H9 (cell line): Measurements from ENCODE around the gene ZNHIT6. TPM values are rescaled to one million over a fixed set of nuclear protein-coding genes. Genes with fewer than 3 reads are reported as not detected.

Experiments used
- DNase-seq: peaks from one replicate; pipeline ENCODE4 v3.0.0-alpha.2; 2017
- H2AFZ ChIP-seq: one replicate; pipeline ENCODE4 v1.6.1; 2013; ENCODE audit warnings: mild to moderate bottlenecking, low read length, control low read depth, moderate library complexity
- H2AK5ac ChIP-seq: 2 replicates; pipeline ENCODE4 v1.6.1; 2013; ENCODE audit warnings: low read length, control low read depth, mixed read lengths; ENCODE audit not compliant: insufficient read length
- H2BK120ac ChIP-seq: one replicate; pipeline ENCODE4 v1.6.1; 2013; ENCODE audit warnings: low read depth, mild to moderate bottlenecking, low read length, control low read depth, inconsistent platforms; ENCODE audit not compliant: poor library complexity, severe bottlenecking
- H2BK12ac ChIP-seq: 2 replicates; pipeline ENCODE4 v1.6.1; 2013; ENCODE audit warnings: low read length, control low read depth, mixed read lengths, low read depth; ENCODE audit not compliant: insufficient read length
- H2BK15ac ChIP-seq: 2 replicates; pipeline ENCODE4 v1.6.1; 2013; ENCODE audit warnings: low read depth, low read length, control low read depth
- H2BK20ac ChIP-seq: one replicate; pipeline ENCODE4 v1.6.1; 2013; ENCODE audit warnings: low read depth, mild to moderate bottlenecking, low read length, control low read depth, inconsistent platforms; ENCODE audit not compliant: poor library complexity, severe bottlenecking
- H2BK5ac ChIP-seq: 2 replicates; pipeline ENCODE4 v1.6.1; 2013; ENCODE audit warnings: low read length, control low read depth, mixed read lengths; ENCODE audit not compliant: insufficient read length
- H3K14ac ChIP-seq: 2 replicates; pipeline ENCODE4 v1.6.1; 2013; ENCODE audit warnings: low read length, control low read depth; ENCODE audit not compliant: insufficient read depth
- H3K18ac ChIP-seq: 2 replicates; pipeline ENCODE4 v1.6.1; 2013; ENCODE audit warnings: low read depth, mild to moderate bottlenecking, mixed read lengths, low read length, control low read depth; ENCODE audit not compliant: insufficient read length
- H3K23ac ChIP-seq: 2 replicates; pipeline ENCODE4 v1.6.1; 2013; ENCODE audit warnings: low read length, control low read depth, mixed read lengths, low read depth; ENCODE audit not compliant: insufficient read length
- H3K23me2 ChIP-seq: 2 replicates; pipeline ENCODE4 v1.6.1; 2013; ENCODE audit warnings: low read depth, mild to moderate bottlenecking, mixed read lengths, low read length, control low read depth; ENCODE audit not compliant: insufficient read length, poor library complexity, severe bottlenecking
- H3K27ac ChIP-seq: 2 replicates; pipeline ENCODE4 v1.5.1; 2013; ENCODE audit warnings: low read length, control low read depth, mixed read lengths, low read depth; ENCODE audit not compliant: insufficient read length
- H3K27me3 ChIP-seq: 2 replicates; pipeline ENCODE4 v1.6.1; 2013; ENCODE audit warnings: low read length, control low read depth, inconsistent platforms; ENCODE audit not compliant: insufficient read depth
- H3K4ac ChIP-seq: 2 replicates; pipeline ENCODE4 v1.6.1; 2013; ENCODE audit warnings: low read depth, mild to moderate bottlenecking, control low read depth, inconsistent platforms, low read length, moderate library complexity
- H3K4me1 ChIP-seq: 2 replicates; pipeline ENCODE4 v1.6.1; 2013; ENCODE audit warnings: low read length, control low read depth, inconsistent platforms; ENCODE audit not compliant: insufficient read depth
- H3K4me2 ChIP-seq: 2 replicates; pipeline ENCODE4 v1.6.1; 2013; ENCODE audit warnings: low read length, control low read depth, mixed read lengths; ENCODE audit not compliant: insufficient read length, insufficient read depth
- H3K56ac ChIP-seq: 2 replicates; pipeline ENCODE4 v1.6.1; 2013; ENCODE audit warnings: low read depth, mild to moderate bottlenecking, mixed read lengths, low read length, control low read depth; ENCODE audit not compliant: insufficient read length
- H3K79me1 ChIP-seq: 2 replicates; pipeline ENCODE4 v1.6.1; 2013; ENCODE audit warnings: low read depth, mild to moderate bottlenecking, moderate library complexity, low read length, control low read depth, inconsistent platforms; ENCODE audit not compliant: insufficient read depth, poor library complexity, severe bottlenecking
- H3K79me2 ChIP-seq: 2 replicates; pipeline ENCODE4 v1.6.1; 2013; ENCODE audit warnings: low read length, control low read depth, inconsistent platforms; ENCODE audit not compliant: insufficient read depth
- H3K9ac ChIP-seq: 2 replicates; pipeline ENCODE4 v1.6.1; 2013; ENCODE audit warnings: low read length, control low read depth, mixed read lengths; ENCODE audit not compliant: insufficient read length; ENCODE audit errors: extremely low read depth
- H3K9me3 ChIP-seq: one replicate; pipeline ENCODE4 v1.6.1; 2013; ENCODE audit warnings: low read depth, low read length, inconsistent platforms; ENCODE audit not compliant: control insufficient read depth
- H3T11ph ChIP-seq: one replicate; pipeline ENCODE4 v1.6.1; 2013; ENCODE audit warnings: mild to moderate bottlenecking, low read length, control low read depth, inconsistent platforms
- H4K20me1 ChIP-seq: one replicate; pipeline ENCODE4 v1.6.1; 2013; ENCODE audit not compliant: control insufficient read depth, insufficient read length, insufficient read depth
- H4K5ac ChIP-seq: 2 replicates; pipeline ENCODE4 v1.6.1; 2013; ENCODE audit warnings: low read depth, mild to moderate bottlenecking, mixed read lengths, low read length, control low read depth; ENCODE audit not compliant: insufficient read length
- H4K8ac ChIP-seq: replicated peaks from 2 replicates; pipeline ENCODE4 v1.6.1; 2013; ENCODE audit warnings: low read length, control low read depth, mixed read lengths, low read depth; ENCODE audit not compliant: insufficient read length
- H4K91ac ChIP-seq: 2 replicates; pipeline ENCODE4 v1.6.1; 2013; ENCODE audit warnings: low read depth, mild to moderate bottlenecking, moderate library complexity, mixed read lengths, low read length, control low read depth; ENCODE audit not compliant: insufficient read length
- H3K27ac Mint-ChIP-seq, 3 experiments: 2 replicates in 2 of 3; 3 replicates in 1 of 3; pipeline ENCODE4 v1.8.0; 2020 to 2021; ENCODE audit warnings: mixed read lengths in 3 of 3, mild to moderate bottlenecking in 1 of 3, moderate library complexity in 1 of 3
- H3K27me3 Mint-ChIP-seq: 2 replicates; pipeline ENCODE4 v1.8.0; 2021; ENCODE audit warnings: low read depth, mild to moderate bottlenecking, moderate library complexity, mixed read lengths
- H3K36me3 Mint-ChIP-seq, 3 experiments: 2 replicates in 2 of 3; 3 replicates in 1 of 3; pipeline ENCODE4 v1.8.0; 2020 to 2021; ENCODE audit warnings: low read depth in 3 of 3, mixed read lengths in 3 of 3; ENCODE audit not compliant: insufficient read depth in 1 of 3
- H3K4me1 Mint-ChIP-seq, 2 experiments: 2 replicates each; pipeline ENCODE4 v1.8.0; 2020; ENCODE audit warnings: mixed read lengths in 2 of 2
- H3K4me3 Mint-ChIP-seq, 2 experiments: 2 replicates in 1 of 2; 3 replicates in 1 of 2; pipeline ENCODE4 v1.8.0; 2020 to 2021; ENCODE audit warnings: mild to moderate bottlenecking in 2 of 2, mixed read lengths in 2 of 2, moderate library complexity in 1 of 2
- H3K9me3 Mint-ChIP-seq, 2 experiments: 2 replicates in 1 of 2; 3 replicates in 1 of 2; pipeline ENCODE4 v1.8.0; 2020; ENCODE audit warnings: mild to moderate bottlenecking in 2 of 2, mixed read lengths in 2 of 2, moderate library complexity in 1 of 2
- WGBS: extraction: QIAGEN DNeasy Blood & Tissue Kit; methylation state at CpG from one replicate; pipeline ENCODE4 v1.1.7; 2013; ENCODE audit warnings: missing lambda C conversion rate, low lambda C conversion rate, mixed read lengths; ENCODE audit not compliant: insufficient read length; ENCODE audit errors: extremely low coverage; 5-methylcytosine and 5-hydroxymethylcytosine counted together
- total RNA-seq: library from RNA; stranded (reverse); gene quantifications from 2 replicates; pipeline ENCODE4 v1.2.1, GENCODE V29; 2021
- TF ChIP-seq, protein P1 (sequence below): fragments of 200-600 bp; sonication (generic); conservative IDR thresholded peaks from 3 replicates; pipeline ENCODE4 v1.8.0; 2021; ENCODE audit warnings: antibody characterized with exemption, mild to moderate bottlenecking

Gene ZNHIT6
- total RNA-seq, 1 experiment from 2014 or later: 21.5 TPM

DNA sequence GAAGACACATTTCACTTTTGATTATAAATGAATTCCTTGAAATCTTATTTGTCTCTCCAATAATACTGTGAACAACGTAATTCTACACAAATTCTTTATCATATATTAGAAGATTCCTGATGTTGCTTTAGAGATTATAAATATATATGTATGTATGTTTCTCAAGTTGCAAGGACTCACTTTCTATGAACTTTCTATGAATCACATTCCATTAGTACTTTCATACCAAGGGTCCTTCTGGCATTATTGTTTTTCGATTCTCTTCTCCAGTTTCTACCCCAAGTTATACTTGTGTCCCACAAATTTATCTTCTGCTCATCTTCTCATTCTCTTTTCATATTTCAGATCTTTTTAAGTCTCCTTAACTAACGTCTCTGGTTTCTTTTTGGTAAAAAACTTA is 55.9 kb downstream of the ZNHIT6 start:
- Histone ChIP-seq H3K79me2 (no peaks in the 10 kb centered on the region), H4K8ac (no peak overlapping the region), H3K23ac (no peak overlapping the region), H3K14ac (no peak overlapping the region), H2BK120ac (no peak overlapping the region), H3K79me1 (no peaks in the 10 kb centered on the region), H3K4me1 (no peaks in the 10 kb centered on the region), H3K27ac (no peak overlapping the region), H3K4me2 (no peak overlapping the region), H4K5ac (no peak overlapping the region), H2BK12ac (no peak overlapping the region), H2AFZ (no peak overlapping the region), H3K27me3 (no peaks in the 10 kb centered on the region), H2BK15ac (no peak overlapping the region), H3K4ac (no peak overlapping the region), H3K18ac (no peak overlapping the region), H2BK5ac (no peak overlapping the region), H3K9me3 (no peaks in the 10 kb centered on the region), H3T11ph (no peak overlapping the region), H2BK20ac (no peak overlapping the region), H2AK5ac (no peak overlapping the region), H4K91ac (no peak overlapping the region), H3K23me2 (no peaks in the 10 kb centered on the region), H4K20me1 (no peaks in the 10 kb centered on the region), H3K56ac (no peak overlapping the region), H3K9ac (no peak overlapping the region)
- peaks cover 10 to 15% of the 10 kb centered on the region in 2 experiments for H3K9me3 Mint-ChIP-seq
- WGBS: 100% methylated on average over 1 of the region's 3 CpGs
- H3K4me3 Mint-ChIP-seq: no peak overlapping the region
- no peaks in the 10 kb centered on the region; the same call in 1 of the 2 replicates for H3K27me3 Mint-ChIP-seq
- H3K27ac Mint-ChIP-seq: no peak overlapping the region
- H3K36me3 Mint-ChIP-seq: peaks cover 27 to 49% (median 43%) of the 10 kb centered on the region in 3 experiments
- TF ChIP-seq, protein P1, sequence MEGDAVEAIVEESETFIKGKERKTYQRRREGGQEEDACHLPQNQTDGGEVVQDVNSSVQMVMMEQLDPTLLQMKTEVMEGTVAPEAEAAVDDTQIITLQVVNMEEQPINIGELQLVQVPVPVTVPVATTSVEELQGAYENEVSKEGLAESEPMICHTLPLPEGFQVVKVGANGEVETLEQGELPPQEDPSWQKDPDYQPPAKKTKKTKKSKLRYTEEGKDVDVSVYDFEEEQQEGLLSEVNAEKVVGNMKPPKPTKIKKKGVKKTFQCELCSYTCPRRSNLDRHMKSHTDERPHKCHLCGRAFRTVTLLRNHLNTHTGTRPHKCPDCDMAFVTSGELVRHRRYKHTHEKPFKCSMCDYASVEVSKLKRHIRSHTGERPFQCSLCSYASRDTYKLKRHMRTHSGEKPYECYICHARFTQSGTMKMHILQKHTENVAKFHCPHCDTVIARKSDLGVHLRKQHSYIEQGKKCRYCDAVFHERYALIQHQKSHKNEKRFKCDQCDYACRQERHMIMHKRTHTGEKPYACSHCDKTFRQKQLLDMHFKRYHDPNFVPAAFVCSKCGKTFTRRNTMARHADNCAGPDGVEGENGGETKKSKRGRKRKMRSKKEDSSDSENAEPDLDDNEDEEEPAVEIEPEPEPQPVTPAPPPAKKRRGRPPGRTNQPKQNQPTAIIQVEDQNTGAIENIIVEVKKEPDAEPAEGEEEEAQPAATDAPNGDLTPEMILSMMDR: no peak
- H3K4me1 Mint-ChIP-seq: peaks cover 8 to 16% of the 10 kb centered on the region in 2 experiments
- no peak for DNase-seq
